GM19468 (cell line): Measurements from ENCODE around the gene DQX1.

Source experiments
- ATAC-seq: cut with Tn5 transposase; IDR thresholded peaks from one replicate; pipeline ENCODE4 v1.9.1; 2021; ENCODE audit warnings: mild to moderate bottlenecking, moderate library complexity, moderate number of reproducible peaks; ENCODE audit not compliant: unreplicated experiment; ENCODE audit errors: extremely low read depth

Gene DQX1

GRCh38 chr2:74512744-74513604 is 13.1 kb downstream of the DQX1 start:
- no peak for ATAC-seq

DNA sequence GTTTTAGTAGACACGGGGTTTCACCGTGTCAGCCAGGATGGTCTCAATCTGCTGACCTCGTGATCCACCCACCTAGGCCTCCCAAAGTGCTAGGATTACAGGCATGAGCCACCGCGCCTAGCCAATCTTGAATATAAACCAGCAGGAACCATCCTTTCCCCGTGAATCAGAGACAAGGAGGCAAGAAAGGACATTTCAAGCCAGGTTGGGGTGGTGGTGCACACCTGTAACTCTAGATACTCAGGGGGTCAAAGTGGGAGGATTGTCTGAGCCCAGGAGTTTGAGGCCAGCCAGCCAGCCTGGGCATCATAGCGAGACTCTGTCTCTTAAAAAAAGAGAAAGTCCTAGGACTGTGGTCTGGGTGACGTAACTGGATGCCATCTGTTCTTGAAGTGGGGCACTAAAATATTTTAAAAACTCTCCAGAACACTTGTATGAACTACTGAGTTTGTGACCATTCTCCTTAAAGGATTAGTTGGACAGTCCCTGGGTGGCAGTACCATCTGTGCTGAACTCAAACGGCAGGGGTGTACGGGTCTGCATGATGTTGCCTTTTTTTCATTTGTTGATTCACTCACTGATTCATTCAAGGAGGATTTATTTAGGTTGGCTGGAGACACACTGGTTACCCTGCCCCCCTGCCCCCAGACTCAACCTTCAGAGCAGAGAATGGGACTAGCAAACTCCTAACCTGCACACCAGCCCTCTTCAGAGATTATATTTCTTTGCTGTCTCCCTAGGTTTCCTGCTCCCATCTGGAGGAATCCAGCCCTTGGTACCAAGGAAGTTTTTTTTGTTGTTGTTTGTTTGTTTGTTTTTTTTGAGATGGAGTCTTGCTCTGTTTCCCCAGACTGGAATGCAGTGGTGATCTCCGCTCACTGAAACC is 14.7 kb downstream of the DQX1 start:
- ATAC-seq: no peak

GRCh38 chr2:74510272-74510671 is 15.8 kb downstream of the DQX1 start:
- no peak for ATAC-seq

- ATAC-seq: no peak
Observed at GRCh38 chr2:74507926-74508520, 18.0 kb downstream of the DQX1 start.

- peak; percentile 76 for ATAC-seq
Observed at GRCh38 chr2:74507145-74507925, 18.7 kb downstream of the DQX1 start, which contains the start of gene PCGF1. PCGF1 (minus strand) TSS chr2:74507695; CDS start chr2:74507668, 27 bp downstream.

- no peak for ATAC-seq
Observed at GRCh38 chr2:74505448-74506246, 20.4 kb downstream of the DQX1 start.

DNA sequence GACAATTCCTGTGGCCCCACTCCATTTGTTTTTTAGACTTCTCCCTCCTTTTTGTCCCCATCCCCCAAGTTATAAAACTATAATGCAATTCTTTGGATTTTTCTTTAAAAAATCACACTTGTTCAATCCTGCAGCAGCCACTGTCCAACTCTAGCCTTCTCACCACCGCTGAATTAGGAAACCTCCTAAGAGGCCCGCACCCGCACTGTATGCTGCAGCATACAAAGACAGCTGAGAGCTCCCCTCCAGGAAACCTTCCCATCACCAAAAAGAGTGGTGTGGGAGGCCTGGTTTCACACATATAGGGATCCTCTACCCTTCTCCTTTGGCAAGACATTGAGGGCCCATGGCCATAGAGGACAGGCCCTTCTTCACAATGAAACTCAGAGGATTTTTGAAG is 21.4 kb downstream of the DQX1 start:
- no peak for ATAC-seq

DNA sequence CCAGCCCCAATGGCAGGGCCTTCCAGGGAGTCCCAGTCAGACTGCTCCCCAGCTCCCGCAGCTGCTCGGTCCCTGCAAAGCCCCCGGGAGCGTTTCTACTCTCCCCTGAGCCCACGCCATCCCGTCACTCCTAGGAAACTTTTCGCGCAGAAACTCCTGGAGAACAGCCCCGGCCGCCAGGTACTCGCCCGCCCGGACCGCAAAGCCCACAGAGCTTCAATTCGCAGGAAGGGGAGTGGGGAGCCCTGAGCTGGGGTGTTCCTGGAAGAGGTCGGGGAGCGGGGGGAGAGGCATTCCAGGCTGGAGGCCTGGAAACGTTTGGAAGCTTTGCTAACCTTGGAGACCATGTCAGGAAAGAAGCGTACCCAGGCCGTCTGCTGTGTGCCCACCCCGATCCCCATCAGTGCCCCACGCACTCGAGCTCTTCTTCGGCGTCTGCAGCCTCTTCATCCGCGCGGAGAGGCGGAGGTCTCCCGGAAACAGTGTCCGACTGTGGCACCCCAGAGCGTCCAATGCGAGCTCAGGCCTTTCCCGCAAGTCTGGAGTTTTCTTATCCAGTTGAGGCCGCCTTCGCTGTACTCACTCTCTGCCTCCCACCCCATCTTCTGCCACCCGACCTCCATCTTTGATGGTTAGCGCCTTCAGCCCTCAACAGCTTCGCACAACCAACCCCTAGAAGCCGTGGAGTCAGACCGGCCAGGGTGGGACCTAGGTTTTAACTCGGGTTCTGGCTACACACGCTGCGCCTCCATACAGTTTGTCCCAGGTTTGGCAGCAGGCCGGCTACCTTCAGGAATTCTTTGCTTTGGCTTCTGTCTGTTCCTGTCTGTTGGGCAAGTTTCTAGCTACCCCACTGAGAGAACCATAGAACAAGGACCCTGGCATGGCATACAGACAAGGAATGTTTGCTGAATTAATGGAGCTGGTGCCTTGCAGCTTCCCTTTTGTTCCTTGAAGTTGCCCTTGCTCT is 22.2 kb downstream of the DQX1 start:
- no peak for ATAC-seq

DNA sequence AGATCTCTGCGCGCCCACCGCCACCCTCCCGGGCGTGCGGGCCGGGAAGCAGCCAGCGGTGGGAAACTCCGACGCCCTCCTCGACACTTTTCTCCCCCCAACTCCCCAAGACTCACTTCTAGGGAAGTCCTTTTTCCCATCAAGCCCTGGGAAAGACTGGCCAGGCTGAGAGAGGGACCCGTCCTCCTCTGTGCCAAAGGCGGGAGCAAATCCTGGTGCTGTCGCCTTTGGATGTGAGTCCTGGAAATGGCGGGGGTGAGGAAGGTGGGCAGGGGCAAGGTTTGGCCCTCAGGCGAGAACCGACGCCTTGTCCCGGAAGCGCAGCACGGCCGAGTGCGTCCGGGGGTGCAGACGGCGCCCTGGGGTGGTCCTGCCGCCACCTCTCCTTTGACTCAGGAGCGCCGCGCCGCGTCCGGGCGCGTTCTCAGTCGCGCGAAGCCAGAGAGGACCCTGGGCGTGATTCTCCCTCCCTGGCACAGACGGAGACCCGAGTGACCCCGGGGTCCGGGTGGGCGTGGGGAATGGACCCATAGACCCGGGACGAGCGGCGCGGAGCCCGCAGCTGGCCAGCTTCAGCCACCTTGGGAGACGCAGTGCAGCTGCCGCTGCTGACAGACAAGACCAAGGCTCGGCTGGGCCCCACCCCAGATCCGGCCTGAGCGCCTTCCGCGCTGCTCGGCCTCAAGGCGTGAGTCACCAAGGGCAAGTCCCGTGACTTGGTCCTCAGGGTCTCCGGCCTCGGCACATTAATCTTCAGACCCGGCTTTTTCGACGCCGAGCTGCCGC is 23.1 kb downstream of the DQX1 start:
- peak; percentile 31 for ATAC-seq

DNA sequence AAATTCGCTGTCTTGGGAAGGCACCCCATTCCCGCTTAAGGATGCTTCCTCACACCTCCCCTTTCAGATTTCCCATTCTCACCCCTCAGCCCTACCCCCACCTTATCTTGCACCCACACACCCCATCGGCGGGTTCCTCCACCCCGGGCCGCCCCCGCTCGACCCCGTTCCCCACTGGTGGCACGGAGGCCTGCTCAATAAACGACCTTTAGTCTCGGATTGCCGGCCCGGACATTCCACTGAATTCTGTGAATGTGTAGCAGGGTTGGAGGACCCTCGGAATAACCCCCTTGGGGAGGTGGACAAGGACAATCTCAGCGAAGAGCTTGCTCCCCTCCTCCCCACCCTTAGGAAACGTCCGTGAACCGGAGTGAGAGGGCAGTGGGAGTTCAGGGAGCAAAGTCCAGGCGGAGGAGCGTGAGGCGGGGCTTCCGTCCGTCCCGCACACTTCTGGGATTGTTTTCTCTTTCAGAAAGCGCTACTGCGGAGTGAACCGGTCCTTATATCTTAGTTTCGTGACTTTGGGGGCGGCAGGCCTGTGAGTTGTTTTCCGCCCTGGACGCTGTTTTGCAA is 23.8 kb downstream of the DQX1 start:
- no peak for ATAC-seq

DNA sequence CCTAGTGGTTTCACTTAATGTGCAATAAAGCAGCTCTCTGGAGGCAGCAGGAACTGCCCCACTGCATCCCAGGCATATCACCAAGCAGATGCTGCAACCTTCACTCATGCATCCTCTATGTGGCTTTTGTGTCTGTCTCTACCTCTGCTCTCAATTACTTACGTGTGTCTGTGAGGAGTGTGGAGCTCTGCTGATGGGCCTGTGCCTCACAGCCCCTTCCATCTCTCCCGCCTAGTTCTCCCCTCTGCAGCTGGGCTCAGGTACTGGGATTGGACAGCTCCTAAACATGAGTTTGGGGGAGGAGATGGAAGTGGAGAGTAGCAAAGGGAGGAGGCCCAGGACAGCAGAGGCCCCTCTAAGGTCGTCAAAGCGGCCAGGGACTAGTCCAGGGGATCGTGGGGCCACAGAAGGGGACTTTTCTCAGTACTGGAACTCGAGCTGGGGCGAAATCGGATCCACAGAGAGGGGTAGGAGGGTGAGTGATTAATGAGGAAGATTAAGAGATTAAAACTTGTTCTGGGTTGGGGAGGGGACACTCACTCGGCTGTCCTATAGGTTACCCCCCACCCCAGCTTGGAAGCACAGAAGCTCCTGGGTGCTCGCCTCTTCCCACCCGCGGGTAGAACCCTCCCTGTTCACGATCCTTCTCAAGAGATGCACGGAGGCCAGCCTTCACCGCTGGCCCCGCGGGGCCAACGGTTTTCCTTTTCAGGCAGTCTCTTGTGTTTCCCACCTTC is 24.5 kb downstream of the DQX1 start:
- ATAC-seq: no peak

GRCh38 chr2:74500578-74500946 is 25.5 kb downstream of the DQX1 start:
- no peak for ATAC-seq

GRCh38 chr2:74499940-74500577 is 26.0 kb downstream of the DQX1 start:
- no peak for ATAC-seq

- ATAC-seq: no peak
Observed at GRCh38 chr2:74499267-74499939, 26.6 kb downstream of the DQX1 start, which contains the start of gene LBX2. LBX2 (minus strand) TSS chr2:74499603; CDS start chr2:74499537, 66 bp downstream.
